ENCODE data around the gene ZBTB4.

Gene ZBTB4

GRCh38 chr17:7467498-7467897 is 11.9 kb downstream of the ZBTB4 start:
- no peak for TF ChIP-seq CTCF (IDR thresholded peaks at IDR 0.05; ENCODE audit: borderline replicate concordance, insufficient read depth, low read depth, low read length)
- no peak overlapping the region for H3K4me3 ChIP-seq (ENCODE audit: low read depth, low read length)

- no peak overlapping the region for H3K4me3 ChIP-seq (ENCODE audit: low read depth, low read length)
- no peak for TF ChIP-seq CTCF (IDR thresholded peaks at IDR 0.05; ENCODE audit: borderline replicate concordance, insufficient read depth, low read depth, low read length)
Measured at GRCh38 chr17:7466639-7467341, 12.6 kb downstream of the ZBTB4 start.

GRCh38 chr17:7466318-7466638 is 13.2 kb downstream of the ZBTB4 start:
- no peak for TF ChIP-seq CTCF (IDR thresholded peaks at IDR 0.05; ENCODE audit: borderline replicate concordance, insufficient read depth, low read depth, low read length)
- H3K4me3 ChIP-seq (ENCODE audit: low read depth, low read length) = no peak overlapping the region

GRCh38 chr17:7465597-7466275 is 13.7 kb downstream of the ZBTB4 start:
- no peak for TF ChIP-seq CTCF (IDR thresholded peaks at IDR 0.05; ENCODE audit: borderline replicate concordance, insufficient read depth, low read depth, low read length)
- no peak overlapping the region for H3K4me3 ChIP-seq (ENCODE audit: low read depth, low read length)

GRCh38 chr17:7464081-7464480 is 15.3 kb downstream of the ZBTB4 start:
- no peak for TF ChIP-seq CTCF (IDR thresholded peaks at IDR 0.05; ENCODE audit: borderline replicate concordance, insufficient read depth, low read depth, low read length)
- no peak overlapping the region for H3K4me3 ChIP-seq (ENCODE audit: low read depth, low read length)

GRCh38 chr17:7463372-7463846 is 16.0 kb downstream of the ZBTB4 start:
- H3K4me3 ChIP-seq (ENCODE audit: low read depth, low read length) = no peak overlapping the region

More at GRCh38 chr17:7463372-7463846, 16.0 kb downstream of the ZBTB4 start:
- TF ChIP-seq CTCF (IDR thresholded peaks at IDR 0.05; ENCODE audit: borderline replicate concordance, insufficient read depth, low read depth, low read length) = no peak

Data from GM12875 (cell line).